Measurements from ENCODE around the gene DPY19L1.
"Not testable (repeated sequence)": the region's sequence is repeated elsewhere in the genome, so short reads cannot be mapped to it uniquely, and the experiment has no call there.

Gene DPY19L1

GRCh38 chr7:35030848-35031247 lies 6.4 kb downstream of the DPY19L1 start:
- no peak for FAIRE-seq

GRCh38 chr7:35029311-35029710 lies 8.0 kb downstream of the DPY19L1 start:
- no peak for FAIRE-seq

DNA sequence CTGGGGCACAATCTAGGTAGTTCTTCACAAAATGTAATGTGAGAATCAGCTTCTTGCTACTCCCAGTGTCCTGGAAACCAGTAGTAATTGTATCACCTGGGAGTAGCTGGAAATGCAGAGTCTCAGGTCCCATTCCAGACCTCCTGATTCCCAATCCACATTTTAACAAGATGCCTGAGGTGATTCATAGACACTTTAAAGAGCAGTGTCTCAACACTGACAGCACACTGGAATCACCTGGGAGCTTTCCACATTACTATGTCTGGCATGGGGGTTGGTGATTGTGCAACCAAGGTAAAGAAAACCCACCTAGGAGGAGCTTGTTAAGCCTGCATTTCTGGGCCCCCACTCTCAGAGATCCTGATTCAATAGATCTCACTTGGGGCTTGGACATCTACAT lies 11.1 kb downstream of the DPY19L1 start:
- FAIRE-seq, result no peak

- no peak for FAIRE-seq
These were observed 11.9 kb downstream of the DPY19L1 start for GRCh38 chr7:35025369-35025870.

- FAIRE-seq, result no peak
These were observed 13.0 kb downstream of the DPY19L1 start for GRCh38 chr7:35024298-35024697.

DNA sequence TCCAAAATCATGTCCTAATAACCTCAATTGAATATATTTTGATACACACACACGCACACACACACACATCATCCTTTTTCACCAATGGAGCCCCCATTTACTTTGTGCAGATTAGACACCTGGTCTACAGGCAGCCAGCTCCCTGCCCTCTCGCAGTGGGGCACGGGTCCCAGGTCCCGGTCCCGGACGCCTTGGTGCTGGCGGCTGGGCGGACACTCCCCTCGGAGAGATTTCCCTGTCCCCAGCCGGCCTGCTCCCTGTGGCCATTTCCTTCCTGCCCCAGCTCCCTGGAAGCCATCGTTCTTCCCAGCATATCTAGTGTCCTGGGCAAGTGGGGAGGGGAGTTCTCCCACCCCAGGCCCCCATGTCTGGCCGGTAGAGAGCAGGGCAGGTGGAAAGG lies 14.6 kb downstream of the DPY19L1 start:
- no peak for FAIRE-seq

DNA sequence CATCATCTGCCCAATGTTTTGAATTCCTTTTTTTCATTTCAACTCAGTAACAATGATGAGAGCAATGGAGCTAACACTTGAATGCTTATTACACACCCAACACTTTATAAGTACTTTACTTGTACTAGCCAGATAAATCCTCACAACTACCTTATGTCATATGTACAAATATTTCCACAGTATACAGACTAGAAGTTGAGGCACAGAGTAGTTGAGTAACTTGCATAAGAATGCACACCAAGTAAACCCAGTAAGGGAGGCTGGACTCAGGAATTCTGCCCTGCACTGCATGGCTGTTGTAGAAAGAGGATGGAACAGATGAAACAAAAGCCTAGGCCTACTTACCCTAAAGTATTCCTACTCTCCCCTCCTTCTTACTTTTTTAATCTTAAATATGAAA lies 15.8 kb downstream of the DPY19L1 start:
- no peak for FAIRE-seq

DNA sequence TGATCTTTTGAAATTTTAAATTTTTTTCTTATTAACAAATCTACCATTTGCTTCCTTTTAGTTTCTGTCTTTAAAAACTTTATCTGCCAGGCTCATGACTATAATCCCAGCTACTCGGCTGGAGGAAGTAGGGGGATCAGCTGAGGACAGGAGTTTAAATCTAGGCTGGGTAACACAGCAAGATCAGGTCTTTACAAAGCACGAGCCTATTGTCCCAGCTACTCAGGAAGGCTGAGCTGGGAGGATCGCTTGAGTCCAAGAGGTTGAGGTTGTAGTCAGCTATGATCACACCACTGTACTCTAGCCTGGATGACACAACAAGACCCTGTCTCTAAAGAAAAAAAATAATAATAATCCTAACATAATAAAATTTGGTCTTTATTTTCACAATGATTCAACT lies 17.5 kb downstream of the DPY19L1 start:
- no peak for FAIRE-seq

GRCh38 chr7:35019179-35019729 lies 18.0 kb downstream of the DPY19L1 start:
- FAIRE-seq, result no peak

GRCh38 chr7:35015346-35015859 lies 21.9 kb downstream of the DPY19L1 start:
- FAIRE-seq, result no peak

- no peak for FAIRE-seq
These were observed 25.1 kb downstream of the DPY19L1 start for GRCh38 chr7:35012160-35012559.

DNA sequence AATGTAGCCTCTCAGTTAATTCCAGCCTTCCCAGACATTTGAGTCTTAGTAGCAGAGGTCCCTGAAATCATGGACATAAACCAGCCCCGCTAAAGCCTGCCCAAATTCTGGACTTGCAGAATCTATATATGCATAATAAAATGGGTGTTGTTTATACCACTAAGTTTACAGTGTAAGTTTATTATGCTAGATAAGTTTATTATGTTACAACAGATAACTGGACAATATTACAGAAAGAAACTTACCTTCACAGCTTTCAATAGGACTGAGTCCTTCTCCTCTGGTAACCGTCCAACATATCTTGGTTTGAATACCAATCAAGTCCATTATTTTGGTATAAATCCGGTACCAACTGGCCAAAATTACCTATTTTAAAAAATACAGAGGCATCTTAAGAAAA lies 26.2 kb downstream of the DPY19L1 start:
- no peak for FAIRE-seq

- no peak for FAIRE-seq
These were observed 29.5 kb downstream of the DPY19L1 start for GRCh38 chr7:35007768-35008167.

- no peak for FAIRE-seq
These were observed 32.7 kb downstream of the DPY19L1 start for GRCh38 chr7:35004531-35005095.

GRCh38 chr7:35003679-35004303 lies 33.5 kb downstream of the DPY19L1 start:
- no peak for FAIRE-seq

DNA sequence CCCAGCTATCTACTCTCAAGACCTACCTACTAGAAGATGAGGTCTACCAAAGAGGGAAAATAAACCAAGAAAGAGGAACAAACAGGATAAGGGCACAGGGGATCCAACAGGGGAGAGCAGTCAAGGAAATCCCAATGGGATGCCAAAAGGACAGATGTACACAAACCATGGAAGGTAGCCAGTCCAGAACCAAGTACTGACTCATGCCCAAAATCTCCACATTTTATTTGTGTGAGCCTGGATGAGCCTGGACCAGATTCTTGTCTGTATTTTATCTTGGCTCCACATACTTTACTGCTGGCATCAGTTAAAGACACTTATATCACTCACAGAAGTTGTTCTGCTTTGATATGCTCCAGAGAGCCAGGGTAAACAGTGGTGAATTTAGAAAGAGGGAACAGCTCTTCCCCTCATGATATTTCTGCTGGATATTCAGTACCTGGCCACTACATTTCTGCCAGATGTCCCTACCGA lies 34.1 kb downstream of the DPY19L1 start:
- not testable (repeated sequence) for FAIRE-seq

GRCh38 chr7:34998335-34998734 lies 39.0 kb downstream of the DPY19L1 start:
- not testable (repeated sequence) for FAIRE-seq

DNA sequence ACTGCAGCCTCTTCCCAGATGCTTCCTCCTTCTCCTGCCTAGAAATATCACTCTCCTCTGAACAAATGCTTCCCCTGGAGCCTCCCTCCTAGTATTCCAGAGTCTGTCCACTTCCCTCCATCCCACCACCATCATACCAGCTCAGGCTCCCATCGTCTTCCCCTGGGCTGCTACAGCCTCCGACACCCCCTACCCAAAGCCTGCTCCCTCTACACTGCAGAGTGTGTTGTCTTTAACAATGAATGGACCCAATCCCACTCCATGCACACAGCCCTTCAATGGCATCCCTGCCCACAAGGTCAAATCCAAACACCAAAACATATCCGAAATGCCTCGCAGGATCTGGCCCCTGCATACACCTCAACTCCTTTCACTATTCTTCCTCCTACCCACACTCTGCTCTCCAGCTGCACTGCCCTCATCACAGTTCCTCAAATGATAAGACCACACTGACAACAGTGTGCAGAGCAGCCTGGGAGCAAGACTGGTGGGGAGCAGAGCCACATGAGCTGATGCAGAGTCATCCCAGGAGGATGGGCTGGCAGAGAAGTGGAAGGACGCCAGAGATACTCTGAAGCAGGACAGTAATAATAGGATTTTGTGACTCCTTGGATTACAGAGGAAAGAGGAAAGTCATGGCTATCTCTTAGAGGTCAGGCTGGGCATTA lies 40.7 kb downstream of the DPY19L1 start:
- not testable (repeated sequence) for FAIRE-seq

GRCh38 chr7:34995757-34996156 lies 41.5 kb downstream of the DPY19L1 start:
- no peak for FAIRE-seq

GRCh38 chr7:34991938-34992840 lies 45.1 kb downstream of the DPY19L1 start:
- no peak for FAIRE-seq

DNA sequence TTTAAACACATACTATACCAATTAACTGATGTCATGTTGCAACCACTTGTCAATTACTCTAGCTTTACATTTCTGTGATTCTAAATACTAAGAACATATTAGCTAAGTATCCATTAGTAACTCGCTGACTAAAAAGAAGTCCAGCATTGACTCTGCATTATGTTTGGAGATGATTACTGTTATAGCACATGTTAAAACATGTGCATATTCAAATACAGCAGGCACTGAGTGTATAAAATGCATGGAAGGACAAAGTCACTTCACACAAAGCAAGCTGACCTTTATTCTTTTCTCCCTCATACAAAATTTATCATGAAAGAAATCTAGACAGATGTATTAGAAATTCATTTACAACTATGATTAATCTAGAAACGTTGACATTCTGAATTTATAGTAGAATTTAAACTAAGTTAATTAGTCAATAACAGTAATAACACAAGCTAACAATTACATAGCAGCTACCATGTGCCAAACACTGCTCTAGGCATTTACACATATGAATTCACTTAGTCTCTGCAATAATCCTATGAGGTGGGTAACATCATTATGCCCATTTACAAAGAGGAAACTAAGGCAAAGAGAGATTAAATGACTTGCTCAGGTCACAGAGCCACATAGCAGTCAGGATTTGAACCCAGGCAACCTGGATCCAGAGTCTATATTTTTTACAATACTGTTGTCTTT lies 48.7 kb downstream of the DPY19L1 start:
- FAIRE-seq, result not testable (repeated sequence)

GRCh38 chr7:34985155-34985554 lies 52.1 kb downstream of the DPY19L1 start:
- FAIRE-seq, result not testable (repeated sequence)

Measured in A204.1 (cell line).